ENCODE results near the gene CYP39A1.
A peak's percentile ranks its signal among the peaks of the same experiment; 100 is the strongest.

CYP39A1 gene

GRCh38 chr6:46652603-46653438 is at the start of gene CYP39A1, which contains the start of gene SLC25A27:
Gene CYP39A1, minus strand, starts transcription at chr6:46652818. Its CDS starts 236 bp downstream, at chr6:46652582.
Gene SLC25A27, plus strand, starts transcription at chr6:46652975. Its CDS starts 218 bp downstream, at chr6:46653193.
- DNase-seq, result peak; percentile 89
- no peak within 1 kb of the TSS for H3K27ac Mint-ChIP-seq
- H3K36me3 Mint-ChIP-seq, result no peaks in the 10 kb centered on the region
- no peaks in the 10 kb centered on the region for H3K9me3 Mint-ChIP-seq
- H3K27me3 Mint-ChIP-seq, result peaks cover 28% of the 10 kb centered on the region
- H3K4me1 Mint-ChIP-seq, result peaks cover 15% of the 10 kb centered on the region
- CTCF ChIA-PET, result no interaction called here
- peak within 1 kb of the TSS; percentile 68 for H3K4me3 Mint-ChIP-seq

- Mint-ChIP-seq H3K4me3 (no peak overlapping the region), H3K4me1 (no peaks in the 10 kb centered on the region), H3K9me3 (no peaks in the 10 kb centered on the region), H3K36me3 (no peaks in the 10 kb centered on the region), H3K27me3 (peaks cover 9% of the 10 kb centered on the region), H3K27ac (no peak overlapping the region)
- CTCF ChIA-PET, result no interaction called here
- no peak for DNase-seq
Measured at GRCh38 chr6:46699970-46700369, 47.4 kb upstream of the CYP39A1 start.

GRCh38 chr6:46690911-46691451 is 38.4 kb upstream of the CYP39A1 start:
- DNase-seq, result no peak
- Mint-ChIP-seq H3K27ac (no peak overlapping the region), H3K4me1 (no peaks in the 10 kb centered on the region), H3K27me3 (no peaks in the 10 kb centered on the region), H3K4me3 (no peak overlapping the region), H3K36me3 (no peaks in the 10 kb centered on the region), H3K9me3 (no peaks in the 10 kb centered on the region)
- CTCF ChIA-PET, result no interaction called here

- Mint-ChIP-seq H3K36me3 (no peaks in the 10 kb centered on the region), H3K27ac (no peak overlapping the region), H3K4me3 (no peak overlapping the region), H3K4me1 (no peaks in the 10 kb centered on the region), H3K27me3 (no peaks in the 10 kb centered on the region), H3K9me3 (no peaks in the 10 kb centered on the region)
- DNase-seq, result no peak
- CTCF ChIA-PET, result no interaction called here
Measured at GRCh38 chr6:46690141-46690755, 37.6 kb upstream of the CYP39A1 start.

- Mint-ChIP-seq H3K36me3 (no peaks in the 10 kb centered on the region), H3K4me3 (no peak overlapping the region), H3K9me3 (no peaks in the 10 kb centered on the region), H3K27ac (no peak overlapping the region), H3K4me1 (no peaks in the 10 kb centered on the region), H3K27me3 (no peaks in the 10 kb centered on the region)
- DNase-seq, result no peak
- CTCF ChIA-PET, result no interaction called here
Measured at GRCh38 chr6:46689657-46690056, 37.0 kb upstream of the CYP39A1 start.

GRCh38 chr6:46688966-46689335 is 36.3 kb upstream of the CYP39A1 start:
- H3K4me3 Mint-ChIP-seq, result no peak overlapping the region
- no peaks in the 10 kb centered on the region for H3K4me1 Mint-ChIP-seq
- CTCF ChIA-PET, result no interaction called here
- H3K36me3 Mint-ChIP-seq, result no peaks in the 10 kb centered on the region
- no peaks in the 10 kb centered on the region for H3K9me3 Mint-ChIP-seq
- H3K27me3 Mint-ChIP-seq, result no peaks in the 10 kb centered on the region
- no peak for DNase-seq
- H3K27ac Mint-ChIP-seq, result no peak overlapping the region

GRCh38 chr6:46688117-46688965 is 35.7 kb upstream of the CYP39A1 start:
- H3K27ac Mint-ChIP-seq, result no peak overlapping the region
- no peak for DNase-seq
- no peaks in the 10 kb centered on the region for H3K4me1 Mint-ChIP-seq
- H3K4me3 Mint-ChIP-seq, result no peak overlapping the region
- CTCF ChIA-PET, result no interaction called here
- no peaks in the 10 kb centered on the region for H3K27me3 Mint-ChIP-seq
- H3K9me3 Mint-ChIP-seq, result no peaks in the 10 kb centered on the region
- no peaks in the 10 kb centered on the region for H3K36me3 Mint-ChIP-seq

GRCh38 chr6:46687619-46688097 is 35.0 kb upstream of the CYP39A1 start, which contains the start of gene TDRD6:
Gene TDRD6, plus strand, starts transcription at chr6:46687885. Its CDS starts 244 bp downstream, at chr6:46688129.
- DNase-seq, result no peak
- no peaks in the 10 kb centered on the region for H3K9me3 Mint-ChIP-seq
- no peaks in the 10 kb centered on the region for H3K36me3 Mint-ChIP-seq
- no peak within 1 kb of the TSS for H3K27ac Mint-ChIP-seq
- no peak within 1 kb of the TSS for H3K4me3 Mint-ChIP-seq
- H3K4me1 Mint-ChIP-seq, result no peaks in the 10 kb centered on the region
- H3K27me3 Mint-ChIP-seq, result no peaks in the 10 kb centered on the region
- CTCF ChIA-PET, result no interaction called here

- H3K4me3 Mint-ChIP-seq, result no peak overlapping the region
- CTCF ChIA-PET, result no interaction called here
- no peak for DNase-seq
- no peaks in the 10 kb centered on the region for H3K4me1 Mint-ChIP-seq
- H3K9me3 Mint-ChIP-seq, result no peaks in the 10 kb centered on the region
- no peaks in the 10 kb centered on the region for H3K27me3 Mint-ChIP-seq
- H3K27ac Mint-ChIP-seq, result no peak overlapping the region
- H3K36me3 Mint-ChIP-seq, result no peaks in the 10 kb centered on the region
Measured at GRCh38 chr6:46684771-46685170, 32.2 kb upstream of the CYP39A1 start.

- CTCF ChIA-PET, result no interaction called here
- H3K4me3 Mint-ChIP-seq, result no peak overlapping the region
- H3K36me3 Mint-ChIP-seq, result no peaks in the 10 kb centered on the region
- H3K4me1 Mint-ChIP-seq, result no peaks in the 10 kb centered on the region
- no peak for DNase-seq
- no peak overlapping the region for H3K27ac Mint-ChIP-seq
- H3K9me3 Mint-ChIP-seq, result no peaks in the 10 kb centered on the region
- no peaks in the 10 kb centered on the region for H3K27me3 Mint-ChIP-seq
Measured at GRCh38 chr6:46677314-46677654, 24.7 kb upstream of the CYP39A1 start.

GRCh38 chr6:46676604-46677313 is 24.1 kb upstream of the CYP39A1 start:
- no peaks in the 10 kb centered on the region for H3K27me3 Mint-ChIP-seq
- no peak overlapping the region for H3K27ac Mint-ChIP-seq
- no peaks in the 10 kb centered on the region for H3K9me3 Mint-ChIP-seq
- H3K4me3 Mint-ChIP-seq, result no peak overlapping the region
- H3K36me3 Mint-ChIP-seq, result no peaks in the 10 kb centered on the region
- DNase-seq, result no peak
- H3K4me1 Mint-ChIP-seq, result no peaks in the 10 kb centered on the region
- CTCF ChIA-PET, result no interaction called here

GRCh38 chr6:46674410-46674809 is 21.8 kb upstream of the CYP39A1 start:
- DNase-seq, result no peak
- H3K36me3 Mint-ChIP-seq, result no peaks in the 10 kb centered on the region
- no peaks in the 10 kb centered on the region for H3K4me1 Mint-ChIP-seq
- H3K27ac Mint-ChIP-seq, result no peak overlapping the region
- CTCF ChIA-PET, result no interaction called here
- H3K9me3 Mint-ChIP-seq, result no peaks in the 10 kb centered on the region
- no peak overlapping the region for H3K4me3 Mint-ChIP-seq
- no peaks in the 10 kb centered on the region for H3K27me3 Mint-ChIP-seq

- CTCF ChIA-PET, result no interaction called here
- Mint-ChIP-seq H3K36me3 (no peaks in the 10 kb centered on the region), H3K4me1 (no peaks in the 10 kb centered on the region), H3K27me3 (no peaks in the 10 kb centered on the region), H3K4me3 (no peak overlapping the region), H3K9me3 (no peaks in the 10 kb centered on the region), H3K27ac (no peak overlapping the region)
- no peak for DNase-seq
Measured at GRCh38 chr6:46667377-46667776, 14.8 kb upstream of the CYP39A1 start.

- DNase-seq, result no peak
- no peak overlapping the region for H3K4me3 Mint-ChIP-seq
- no peaks in the 10 kb centered on the region for H3K27me3 Mint-ChIP-seq
- CTCF ChIA-PET, result interaction anchor here (0.6 kb wide), 1 partner anchor 48 kb away, joined by 3 read pairs; no protein-coding TSS in a partner anchor
- H3K4me1 Mint-ChIP-seq, result no peaks in the 10 kb centered on the region
- no peaks in the 10 kb centered on the region for H3K36me3 Mint-ChIP-seq
- no peaks in the 10 kb centered on the region for H3K9me3 Mint-ChIP-seq
- H3K27ac Mint-ChIP-seq, result no peak overlapping the region
Measured at GRCh38 chr6:46661483-46661882, 8.9 kb upstream of the CYP39A1 start.
